CD4-positive, alpha-beta T cell treated with Interleukin-4 for 4 hours (primary cell): ENCODE data around the gene COASY.
"Not testable (repeated sequence)": the region's sequence is repeated elsewhere in the genome, so short reads cannot be mapped to it uniquely, and the experiment has no call there.

Experiments used
- DNase-seq: peaks from one replicate; pipeline ENCODE4 v3.0.0-alpha.2; 2020

COASY gene

DNA sequence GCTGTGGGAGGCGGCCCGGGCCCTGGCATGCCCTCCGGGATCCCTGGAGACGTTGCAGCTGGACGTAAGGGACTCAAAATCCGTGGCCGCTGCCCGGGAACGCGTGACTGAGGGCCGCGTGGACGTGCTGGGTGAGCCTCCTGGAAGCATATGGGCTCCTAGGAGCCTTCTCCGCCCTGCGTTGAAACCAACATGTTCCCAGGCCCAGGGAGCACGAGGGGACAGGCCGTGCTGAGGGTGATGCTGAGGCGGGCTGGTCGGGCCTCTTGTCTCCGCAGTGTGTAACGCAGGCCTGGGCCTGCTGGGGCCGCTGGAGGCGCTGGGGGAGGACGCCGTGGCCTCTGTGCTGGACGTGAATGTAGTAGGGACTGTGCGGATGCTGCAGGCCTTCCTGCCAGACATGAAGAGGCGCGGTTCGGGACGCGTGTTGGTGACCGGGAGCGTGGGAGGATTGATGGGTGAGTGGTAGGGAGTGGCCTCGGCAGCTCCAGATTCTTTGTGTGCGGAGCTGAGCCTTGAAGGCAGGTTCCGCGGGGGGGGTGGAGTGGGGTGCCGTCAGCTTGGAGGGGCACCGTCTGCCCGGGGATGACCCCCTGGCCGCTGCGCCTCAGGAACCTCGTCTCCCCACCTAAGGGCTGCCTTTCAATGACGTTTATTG, 8.7 kb upstream of the COASY start:
- DNase-seq = no peak

DNA sequence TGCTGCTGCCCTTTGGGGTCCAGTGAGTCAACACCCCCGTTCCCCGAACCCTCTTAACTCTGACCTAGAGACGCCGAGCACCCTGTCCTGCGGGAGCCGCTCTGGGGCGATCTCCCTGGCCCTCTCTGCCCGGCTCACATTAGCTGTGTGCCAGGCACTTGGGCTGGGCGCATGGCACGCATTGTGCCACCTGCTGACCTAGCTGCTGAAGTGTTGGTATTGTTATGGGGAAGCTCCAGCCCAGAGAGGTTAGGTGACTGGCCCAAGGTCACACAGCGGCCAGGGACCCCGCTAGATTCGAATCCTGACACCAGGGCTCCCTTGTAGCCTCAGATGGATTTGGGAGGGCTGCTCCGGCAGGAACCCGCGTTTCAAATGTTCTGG, 8.1 kb upstream of the COASY start:
- DNase-seq = no peak

DNA sequence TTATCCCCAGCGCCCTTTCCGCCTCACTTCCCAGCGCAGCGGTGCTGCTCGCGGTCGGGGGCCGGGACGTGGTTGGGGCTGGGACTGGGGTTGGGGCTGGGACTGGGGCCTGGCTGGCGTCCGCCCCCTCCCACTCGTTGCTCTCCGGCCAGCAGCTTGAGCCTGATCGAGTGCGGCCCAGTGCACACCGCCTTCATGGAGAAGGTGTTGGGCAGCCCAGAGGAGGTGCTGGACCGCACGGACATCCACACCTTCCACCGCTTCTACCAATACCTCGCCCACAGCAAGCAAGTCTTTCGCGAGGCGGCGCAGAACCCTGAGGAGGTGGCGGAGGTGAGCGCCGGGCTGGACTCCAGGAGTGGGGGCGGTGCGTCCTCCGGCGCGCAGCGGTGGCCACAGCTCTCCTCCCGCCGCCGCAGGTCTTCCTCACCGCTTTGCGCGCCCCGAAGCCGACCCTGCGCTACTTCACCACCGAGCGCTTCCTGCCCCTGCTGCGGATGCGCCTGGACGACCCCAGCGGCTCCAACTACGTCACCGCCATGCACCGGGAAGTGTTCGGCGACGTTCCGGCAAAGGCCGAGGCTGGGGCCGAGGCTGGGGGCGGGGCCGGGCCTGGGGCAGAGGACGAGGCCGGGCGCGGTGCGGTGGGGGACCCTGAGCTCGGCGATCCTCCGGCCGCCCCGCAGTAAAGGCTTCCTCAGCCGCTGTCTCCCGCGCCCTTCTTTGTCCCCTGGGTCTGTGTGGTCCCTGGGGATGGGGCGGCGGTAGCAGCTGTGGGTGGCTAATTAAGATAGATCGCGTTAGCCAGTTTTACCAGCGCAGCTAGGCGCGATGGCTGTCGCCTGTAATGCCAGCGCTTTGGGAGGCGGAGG, 7.5 kb upstream of the COASY start:
- peak; percentile 75 for DNase-seq

DNA sequence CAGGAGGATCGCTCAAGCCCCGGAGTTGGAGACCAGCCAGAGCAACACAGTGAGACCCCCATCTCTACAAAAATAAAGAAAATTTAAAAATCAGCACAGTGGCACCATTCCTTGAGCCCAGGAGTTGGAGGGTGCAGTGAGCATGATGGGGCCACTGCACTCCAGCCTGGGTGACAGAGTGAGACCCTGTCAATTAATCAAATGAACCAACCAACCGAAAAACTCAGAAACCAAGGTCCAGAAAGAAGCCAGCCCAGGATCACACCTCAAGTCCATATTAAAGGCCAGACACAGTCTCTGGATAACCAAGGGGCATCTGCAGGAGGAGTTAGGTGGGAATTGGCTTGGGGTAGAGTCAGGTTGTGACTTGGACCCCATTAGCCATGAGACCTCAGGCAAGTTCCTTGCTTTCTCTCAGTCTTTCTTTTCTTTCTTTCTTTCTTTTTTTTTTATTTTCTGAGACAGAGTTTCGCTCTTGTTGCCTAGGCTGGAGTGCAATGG, 6.8 kb upstream of the COASY start:
- no peak for DNase-seq

DNA sequence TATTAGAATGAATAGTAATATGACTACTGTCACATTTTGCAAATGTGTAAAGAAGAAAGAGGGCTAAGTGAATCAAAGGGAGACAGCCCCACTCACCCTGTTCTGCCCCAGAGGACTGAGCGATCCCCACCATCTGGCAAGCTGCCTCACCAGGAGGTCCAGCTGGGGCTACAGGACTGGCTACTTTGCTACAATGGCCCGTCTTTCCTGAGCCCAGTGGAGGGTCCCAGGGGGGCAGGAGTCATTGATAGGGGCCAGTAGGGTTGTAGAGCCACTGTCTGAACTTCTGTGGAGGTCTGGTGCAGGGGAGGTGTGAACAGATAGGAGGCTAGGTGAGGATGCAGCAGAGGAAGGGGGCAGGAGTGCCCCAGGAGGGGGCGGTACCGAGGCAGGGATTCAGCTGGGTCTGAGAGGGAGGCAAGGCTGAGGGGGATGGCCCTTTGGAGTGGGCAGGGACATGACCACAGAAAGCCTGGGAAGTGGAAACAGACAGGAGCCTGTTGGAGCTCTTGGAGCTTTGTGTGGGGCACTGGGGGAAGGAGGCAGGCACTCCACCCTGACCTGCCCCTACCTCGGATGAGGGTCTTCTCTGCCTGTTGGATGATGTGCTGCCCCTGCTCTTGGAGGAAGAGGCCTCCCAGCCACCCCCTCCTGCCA, 5.9 kb upstream of the COASY start:
- DNase-seq = not testable (repeated sequence)

DNA sequence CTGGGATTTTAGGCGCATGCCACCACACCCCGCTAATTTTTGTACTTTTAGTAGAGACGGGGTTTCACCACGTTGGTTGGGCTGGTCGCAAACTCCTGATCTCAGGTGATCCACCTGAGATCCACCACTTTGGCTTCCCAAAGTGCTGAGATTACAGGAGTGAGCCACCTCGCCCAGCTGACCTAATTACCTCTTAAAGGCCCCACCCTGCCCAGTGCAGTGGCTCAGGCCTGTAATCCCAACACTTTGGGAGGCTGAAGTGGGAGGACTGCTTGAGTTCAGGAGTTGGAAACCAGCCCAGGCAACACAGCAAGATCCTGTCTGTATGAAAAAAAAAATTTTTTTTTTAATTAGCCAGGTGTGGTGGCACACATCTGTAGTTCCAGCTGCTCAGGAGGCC, 2.9 kb upstream of the COASY start:
- no peak for DNase-seq

DNA sequence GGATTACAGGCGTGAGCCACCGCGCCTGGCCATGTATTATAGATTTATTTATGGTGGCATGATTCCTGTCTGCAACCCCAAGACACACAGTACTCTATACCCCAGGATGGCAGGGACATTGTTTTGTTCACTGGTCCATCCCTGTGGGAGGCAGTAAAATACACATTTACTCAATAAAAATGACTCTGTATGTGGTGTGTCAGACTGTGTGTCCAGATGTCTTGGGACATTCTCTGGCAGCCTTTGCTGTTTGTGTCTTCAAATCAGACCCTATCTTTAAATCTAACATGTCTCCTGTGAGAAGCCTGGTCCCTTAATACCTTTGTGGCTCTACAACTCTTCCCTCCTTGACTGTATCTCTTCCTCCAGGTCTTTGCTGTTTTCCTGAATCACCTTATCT, 1.7 kb upstream of the COASY start:
- no peak for DNase-seq

DNA sequence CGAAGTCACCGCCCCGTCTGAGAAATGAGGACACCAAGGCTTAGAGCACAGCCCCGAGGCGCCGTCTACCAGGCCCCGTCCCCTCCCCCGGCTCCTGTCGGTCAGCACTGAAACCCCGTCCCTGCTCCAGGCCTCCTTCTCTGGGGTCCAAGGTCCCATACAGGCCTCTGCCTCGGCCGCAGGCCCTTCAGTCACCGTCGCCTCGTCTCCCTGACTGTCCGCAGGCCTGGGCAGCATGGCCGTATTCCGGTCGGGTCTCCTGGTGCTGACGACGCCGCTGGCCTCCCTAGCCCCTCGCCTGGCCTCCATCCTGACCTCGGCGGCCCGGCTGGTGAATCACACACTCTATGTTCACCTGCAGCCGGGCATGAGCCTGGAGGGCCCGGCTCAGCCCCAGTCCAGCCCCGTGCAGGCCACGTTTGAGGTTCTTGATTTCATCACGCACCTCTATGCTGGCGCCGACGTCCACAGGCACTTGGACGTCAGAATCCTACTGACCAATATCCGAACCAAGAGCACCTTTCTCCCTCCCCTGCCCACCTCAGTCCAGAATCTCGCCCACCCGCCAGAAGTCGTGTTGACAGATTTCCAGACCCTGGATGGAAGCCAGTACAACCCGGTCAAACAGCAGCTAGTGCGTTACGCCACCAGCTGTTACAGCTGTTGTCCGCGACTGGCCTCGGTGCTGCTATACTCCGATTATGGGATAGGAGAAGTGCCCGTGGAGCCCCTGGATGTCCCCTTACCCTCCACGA, 617 bp downstream of the COASY start:
- no peak for DNase-seq

DNA sequence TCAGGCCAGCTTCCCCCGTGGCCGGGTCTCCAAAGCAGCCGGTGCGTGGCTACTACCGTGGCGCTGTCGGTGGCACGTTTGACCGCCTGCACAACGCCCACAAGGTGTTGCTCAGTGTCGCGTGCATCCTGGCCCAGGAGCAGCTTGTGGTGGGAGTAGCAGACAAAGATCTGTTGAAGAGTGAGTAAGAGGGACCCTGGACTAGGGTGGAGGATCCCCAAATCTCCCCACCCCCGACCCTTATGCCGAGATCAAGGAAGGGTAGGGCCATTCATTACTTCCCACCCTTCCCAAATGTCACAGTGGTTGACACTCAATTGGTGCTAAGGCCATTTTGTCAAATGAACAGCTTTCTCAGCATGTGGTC, 1.2 kb downstream of the COASY start:
- DNase-seq = no peak

DNA sequence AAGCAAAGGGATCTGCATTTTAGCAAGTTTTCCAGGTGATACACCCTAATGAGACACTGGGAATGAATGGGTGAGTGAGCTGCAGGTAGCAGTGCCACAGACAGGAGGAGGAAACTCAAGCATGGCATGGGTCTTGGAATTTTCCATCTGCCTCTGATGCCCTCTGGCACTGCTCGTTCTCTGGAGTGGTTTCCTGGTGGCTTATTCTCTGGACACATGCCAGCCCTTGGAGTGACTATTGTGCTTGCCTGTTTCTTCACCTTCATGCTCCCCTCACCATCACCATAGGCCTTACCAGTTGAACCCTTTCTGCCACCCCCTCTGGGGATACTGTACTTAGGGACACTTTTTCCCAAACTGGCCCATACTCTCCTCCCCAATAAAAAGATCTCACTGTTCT, 1.6 kb downstream of the COASY start:
- DNase-seq = no peak

DNA sequence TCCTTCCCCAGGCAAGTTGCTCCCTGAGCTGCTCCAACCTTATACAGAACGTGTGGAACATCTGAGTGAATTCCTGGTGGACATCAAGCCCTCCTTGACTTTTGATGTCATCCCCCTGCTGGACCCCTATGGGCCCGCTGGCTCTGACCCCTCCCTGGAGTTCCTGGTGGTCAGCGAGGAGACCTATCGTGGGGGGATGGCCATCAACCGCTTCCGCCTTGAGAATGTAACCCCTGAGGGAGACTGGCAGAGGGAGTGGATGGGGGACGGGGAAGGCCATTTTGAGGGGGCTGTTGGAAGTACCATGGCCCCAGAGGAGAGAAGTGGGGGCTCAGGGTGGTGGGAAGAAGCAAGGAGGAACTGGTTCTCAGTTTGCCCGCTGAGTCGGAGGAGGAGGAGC, 2.0 kb downstream of the COASY start:
- no peak for DNase-seq

DNA sequence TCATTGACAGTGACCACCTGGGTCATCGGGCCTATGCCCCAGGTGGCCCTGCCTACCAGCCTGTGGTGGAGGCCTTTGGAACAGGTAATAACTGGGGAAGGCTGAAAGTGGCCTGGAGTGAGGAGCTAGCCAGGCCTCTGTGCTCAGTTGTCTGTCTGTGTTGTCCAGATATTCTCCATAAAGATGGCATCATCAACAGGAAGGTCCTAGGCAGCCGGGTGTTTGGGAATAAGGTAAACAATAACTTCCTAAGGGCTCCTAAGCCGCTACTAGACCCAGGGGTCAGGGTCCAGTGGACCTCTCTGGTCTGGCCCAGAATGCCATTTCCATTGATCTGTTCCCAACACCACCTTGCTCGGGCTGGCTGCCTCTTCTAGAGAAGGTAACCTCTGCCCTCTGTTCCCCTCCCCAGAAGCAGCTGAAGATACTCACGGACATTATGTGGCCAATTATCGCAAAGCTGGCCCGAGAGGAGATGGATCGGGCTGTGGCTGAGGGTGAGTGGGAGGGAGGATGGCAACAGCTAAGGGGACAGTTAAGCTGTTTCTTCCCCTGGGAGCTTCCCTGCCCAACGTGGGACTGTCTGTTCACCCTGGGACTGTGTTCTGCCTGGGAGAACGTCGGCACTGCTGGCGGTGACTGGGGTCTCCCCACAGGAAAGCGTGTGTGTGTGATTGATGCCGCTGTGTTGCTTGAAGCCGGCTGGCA, 3.0 kb downstream of the COASY start:
- DNase-seq = no peak

DNA sequence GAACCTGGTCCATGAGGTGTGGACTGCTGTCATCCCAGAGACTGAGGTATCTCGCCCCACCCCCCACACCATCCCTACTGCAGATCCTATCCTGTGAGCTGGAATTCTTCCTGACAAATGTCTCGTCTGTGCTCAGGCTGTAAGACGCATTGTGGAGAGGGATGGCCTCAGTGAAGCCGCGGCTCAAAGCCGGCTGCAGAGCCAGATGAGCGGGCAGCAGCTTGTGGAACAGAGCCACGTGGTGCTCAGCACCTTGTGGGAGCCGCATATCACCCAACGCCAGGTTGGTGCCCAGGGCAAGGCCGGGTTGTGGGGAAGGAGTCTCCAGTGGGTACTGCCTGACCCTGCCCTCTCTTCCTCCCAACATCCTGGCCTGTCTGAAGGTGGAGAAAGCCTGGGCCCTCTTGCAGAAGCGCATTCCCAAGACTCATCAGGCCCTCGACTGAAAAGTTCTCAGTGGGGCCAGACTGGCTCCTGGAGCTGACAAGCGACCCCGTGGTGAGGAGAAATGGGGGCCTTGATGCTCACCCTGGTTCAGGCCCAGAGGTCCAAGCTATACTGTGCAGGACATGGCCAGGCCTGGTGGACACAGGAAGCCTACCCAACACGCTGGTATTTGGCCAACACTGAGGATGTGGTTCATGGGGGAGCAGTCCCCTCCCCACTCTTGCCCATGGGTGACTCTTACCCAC, 3.7 kb downstream of the COASY start:
- DNase-seq = no peak

DNA sequence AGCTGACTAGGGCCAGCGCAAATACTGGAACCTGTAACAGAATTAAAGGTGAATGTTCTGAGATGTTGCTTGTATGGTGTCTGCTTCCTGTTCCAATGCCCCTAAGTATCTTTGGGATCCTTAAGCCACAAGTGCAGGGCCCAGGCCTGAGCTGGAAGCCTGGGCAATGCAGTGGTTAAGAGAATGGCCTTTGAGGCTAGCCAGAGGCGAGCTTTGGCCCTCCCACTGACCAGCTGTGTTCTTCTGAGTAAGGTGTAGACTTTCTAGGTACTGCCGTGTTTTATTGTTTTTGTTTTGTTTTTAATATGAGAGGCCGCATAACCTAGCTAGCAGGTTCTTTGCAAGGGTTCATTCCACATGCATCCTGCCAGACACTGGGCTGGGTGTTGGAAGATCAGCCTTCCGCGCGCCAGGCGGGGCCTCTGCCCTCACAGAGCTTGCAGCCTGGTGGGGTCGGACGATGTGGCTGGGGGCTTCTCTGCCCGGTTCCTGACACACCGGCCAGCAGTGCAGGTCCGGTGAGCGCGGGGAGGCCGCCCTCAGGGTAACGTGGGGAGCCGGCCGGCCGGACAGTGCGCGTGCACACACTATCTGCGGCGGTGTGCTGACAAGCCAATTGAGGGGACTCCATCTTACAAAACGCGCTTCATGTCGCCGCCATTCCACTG, 4.4 kb downstream of the COASY start:
- no peak for DNase-seq

DNA sequence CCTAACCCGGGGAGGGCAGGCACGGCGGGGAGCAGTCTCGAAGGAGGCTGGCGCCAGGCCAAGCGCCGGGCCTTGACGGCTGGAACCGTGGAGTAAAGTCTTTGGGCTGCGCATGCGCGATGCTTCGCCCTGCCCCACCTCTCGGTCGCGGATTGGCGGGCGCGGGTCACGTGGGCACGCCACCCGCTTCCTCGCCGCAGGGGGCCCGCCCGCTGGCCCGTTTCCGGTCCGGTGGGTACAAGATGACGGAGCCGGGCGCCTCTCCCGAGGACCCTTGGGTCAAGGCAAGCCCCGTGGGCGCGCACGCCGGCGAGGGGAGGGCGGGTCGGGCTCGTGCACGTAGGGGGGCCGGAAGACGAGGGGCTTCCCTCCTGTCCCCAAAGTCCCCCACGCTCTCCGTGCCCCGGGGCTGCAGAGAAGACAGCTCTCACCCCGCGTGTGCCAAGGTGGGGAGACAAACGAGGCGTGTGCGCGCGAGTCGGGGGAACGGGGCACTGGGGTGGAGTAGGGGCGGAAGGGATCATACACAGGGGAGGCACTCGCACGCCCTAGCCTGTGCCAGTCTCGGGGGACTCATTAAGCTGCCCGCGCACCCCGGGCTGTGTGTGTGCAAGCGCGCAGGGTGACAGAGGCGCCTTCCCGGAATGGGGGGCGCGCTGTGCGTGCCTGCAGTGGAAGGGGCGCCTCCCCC, 5.1 kb downstream of the COASY start, which contains the start of gene MLX:
Gene MLX (plus strand): TSS at position 218 of the 691 bp plus-strand sequence. CDS start 25 bp downstream, at position 243.
- DNase-seq = peak; percentile 89

DNA sequence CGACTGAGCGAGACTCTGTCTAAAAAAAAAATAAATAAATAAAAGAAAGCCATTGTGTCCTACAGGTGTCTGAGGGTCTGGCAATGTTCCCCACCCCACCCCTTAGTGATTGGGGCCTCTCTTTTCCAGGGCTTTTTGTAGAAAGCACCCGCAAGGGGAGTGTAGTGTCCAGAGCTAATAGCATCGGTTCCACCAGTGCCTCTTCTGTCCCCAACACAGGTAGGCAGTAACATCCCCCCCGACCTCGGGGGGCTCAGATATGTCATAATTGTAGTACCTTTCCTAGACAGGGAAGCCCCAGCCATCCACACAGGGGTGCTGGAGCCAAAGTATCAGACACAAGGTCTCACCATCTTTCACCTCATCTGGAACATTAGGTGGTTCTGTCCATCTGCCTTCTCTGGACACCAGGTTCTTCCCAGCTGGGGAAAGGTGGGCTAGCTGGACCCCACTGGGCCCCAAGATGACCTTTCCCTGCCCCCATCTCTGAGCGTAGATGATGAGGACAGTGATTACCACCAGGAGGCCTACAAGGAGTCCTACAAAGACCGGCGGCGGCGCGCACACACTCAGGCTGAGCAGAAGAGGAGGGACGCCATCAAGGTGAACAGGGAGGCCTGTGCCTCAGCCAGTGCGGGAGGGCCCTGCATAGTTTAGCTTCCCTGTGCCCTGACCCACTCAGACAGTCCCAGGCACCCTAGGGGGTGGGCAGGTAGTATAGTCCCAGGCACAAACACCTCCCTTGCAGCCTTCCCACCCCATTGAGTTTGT, 6.6 kb downstream of the COASY start:
- no peak for DNase-seq

DNA sequence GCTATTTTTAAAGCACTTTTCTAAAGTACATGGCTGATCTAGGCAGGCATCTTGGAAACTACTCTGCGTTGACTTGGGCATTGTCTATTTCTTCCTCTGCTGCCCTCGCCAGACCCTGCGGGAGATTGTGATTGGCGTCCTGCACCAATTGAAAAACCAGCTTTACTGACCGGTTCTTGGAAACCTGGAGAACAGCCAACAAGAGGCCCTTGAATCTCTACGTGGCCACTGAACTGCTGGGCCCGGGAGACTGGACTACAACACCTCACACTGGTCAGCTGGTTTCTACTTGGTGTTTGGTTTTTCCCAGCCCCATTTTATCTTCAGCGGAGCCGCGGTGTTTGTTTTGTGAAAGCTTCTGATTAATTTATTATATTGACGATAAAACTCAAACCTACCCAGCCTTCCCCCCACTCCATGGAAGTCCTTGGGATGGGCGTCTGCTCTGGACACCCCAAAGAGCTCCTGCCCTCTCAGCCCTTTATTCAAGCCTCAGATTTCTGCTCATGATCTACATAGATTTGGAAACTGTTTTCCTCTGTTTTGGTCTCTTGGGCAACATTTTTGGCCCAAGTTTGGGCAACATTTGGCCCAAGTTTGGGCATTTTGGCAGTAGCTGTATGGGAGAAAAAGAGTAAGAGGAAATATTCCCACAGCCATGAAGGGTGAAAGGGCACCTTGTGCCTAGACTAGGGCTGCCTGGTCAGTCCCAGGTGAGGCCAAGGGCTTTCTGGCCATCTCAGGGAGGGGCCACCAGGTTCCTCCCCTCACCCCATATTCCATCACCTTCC, 9.7 kb downstream of the COASY start:
- no peak for DNase-seq

DNA sequence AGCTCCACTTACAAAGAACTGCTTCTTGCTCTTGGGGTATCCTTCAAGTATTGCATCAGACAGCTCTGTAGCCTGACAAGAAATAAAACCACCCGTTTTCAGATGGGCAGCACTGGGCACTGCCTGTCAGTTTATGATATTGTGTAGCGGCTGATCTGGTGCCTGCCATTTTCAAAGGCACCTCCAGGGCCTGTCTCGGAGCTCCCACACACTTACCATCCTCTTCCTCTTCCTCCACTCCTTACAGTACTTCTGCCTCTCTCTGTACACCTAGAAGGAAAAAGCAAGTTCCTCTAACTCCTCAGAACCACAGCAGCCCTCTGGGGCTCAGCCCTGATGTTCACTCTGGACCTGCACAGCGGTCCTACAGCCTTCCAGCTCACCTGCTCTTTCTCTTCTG, 11.1 kb downstream of the COASY start:
- DNase-seq = no peak

DNA sequence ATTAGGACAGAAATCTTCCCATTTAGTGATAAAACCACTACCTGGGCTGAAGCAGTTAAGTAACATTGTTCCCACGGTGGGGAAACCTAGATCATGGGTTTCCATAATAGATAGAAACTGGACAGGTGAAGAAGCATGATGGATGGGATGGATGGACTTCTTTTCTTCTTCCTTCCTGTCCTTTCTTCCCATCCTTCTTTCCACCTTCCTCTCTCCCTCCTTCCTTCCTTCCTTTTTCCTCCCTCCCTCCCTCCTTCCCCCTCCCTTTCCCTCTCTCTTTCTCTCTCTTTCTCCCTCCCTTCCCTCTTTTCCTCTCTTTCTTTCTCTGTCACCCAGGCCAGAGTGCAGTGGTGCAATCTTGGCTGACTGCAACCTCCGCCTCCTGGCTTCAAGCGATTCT, 12.5 kb downstream of the COASY start:
- DNase-seq = no peak
